Thyroid gland (tissue), 4 donors: ENCODE measurements around the gene NRN1.

ENCODE experiments used
- CTCF ChIP-seq, 6 experiments: fragments of 200-600 bp in 3 of 6; fragments of 450-650 bp in 3 of 6; sonication (generic) in 3 of 6; IDR thresholded peaks; one replicate each; pipeline ENCODE4 v1.5.1; 2016 to 2019; ENCODE audit warnings: antibody characterized with exemption in 6 of 6, mild to moderate bottlenecking in 2 of 6, inconsistent platforms in 1 of 6, moderate library complexity in 1 of 6
- POLR2A ChIP-seq, 2 donors: fragments of 450-650 bp; IDR thresholded peaks; one replicate each; pipeline ENCODE4 v1.6.1; 2017; ENCODE audit warnings: antibody characterized with exemption in 2 of 2, mild to moderate bottlenecking in 2 of 2, moderate library complexity in 1 of 2

DNA sequence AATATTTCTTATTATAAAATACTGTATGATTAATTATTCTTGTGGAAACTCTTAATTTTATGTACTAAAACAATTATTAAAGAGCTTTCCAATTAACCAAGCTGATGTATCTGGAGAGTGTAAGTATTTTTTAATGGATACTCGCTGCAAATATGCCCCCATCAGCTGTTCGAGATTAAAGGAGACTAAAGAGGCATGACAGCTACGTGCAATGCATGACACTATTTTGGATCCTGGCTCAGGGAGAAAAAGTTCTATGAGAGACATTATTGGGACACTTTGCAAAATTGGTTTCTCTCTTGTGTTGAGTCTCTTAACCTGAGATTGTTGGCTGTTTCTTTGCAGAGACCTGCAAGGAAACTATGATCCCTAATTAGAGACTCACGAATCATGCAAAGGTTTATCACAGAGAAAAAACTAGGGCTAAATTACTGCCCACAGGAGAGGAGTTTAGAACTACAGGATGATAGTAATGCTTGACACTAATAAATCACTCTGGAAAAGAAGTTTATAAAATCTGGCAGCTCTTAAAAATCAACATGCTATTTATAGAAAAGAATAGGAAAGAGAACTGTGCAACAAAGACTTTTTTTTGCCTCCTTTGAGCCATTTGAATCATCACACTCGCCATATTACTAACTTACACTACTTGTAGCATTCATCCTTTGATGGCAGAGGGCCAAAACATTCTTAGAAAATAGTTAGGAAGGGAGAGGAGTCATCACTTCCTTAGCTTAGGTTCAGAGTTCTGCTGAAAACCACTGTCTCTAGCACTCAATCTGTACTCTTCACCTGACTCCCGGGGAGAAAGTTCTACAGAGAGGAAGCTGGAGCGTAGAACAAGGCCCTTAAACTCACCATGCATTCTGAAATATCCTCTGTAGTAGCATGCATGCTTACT, 25.3 kb downstream of the NRN1 start:
- TF ChIP-seq CTCF (IDR thresholded peaks at IDR 0.05) (no peak), POLR2A (IDR thresholded peaks at IDR 0.05) (no peak)
